HuH-7 (cell line): ENCODE measurements around the gene SF3B6.
"Not testable (repeated sequence)": the region's sequence is repeated elsewhere in the genome, so short reads cannot be mapped to it uniquely, and the experiment has no call there.

ENCODE experiments used
- DNase-seq: peaks from one replicate; pipeline ENCODE4 v3.0.0; 2011; ENCODE audit warnings: low spot score

The SF3B6 gene

DNA sequence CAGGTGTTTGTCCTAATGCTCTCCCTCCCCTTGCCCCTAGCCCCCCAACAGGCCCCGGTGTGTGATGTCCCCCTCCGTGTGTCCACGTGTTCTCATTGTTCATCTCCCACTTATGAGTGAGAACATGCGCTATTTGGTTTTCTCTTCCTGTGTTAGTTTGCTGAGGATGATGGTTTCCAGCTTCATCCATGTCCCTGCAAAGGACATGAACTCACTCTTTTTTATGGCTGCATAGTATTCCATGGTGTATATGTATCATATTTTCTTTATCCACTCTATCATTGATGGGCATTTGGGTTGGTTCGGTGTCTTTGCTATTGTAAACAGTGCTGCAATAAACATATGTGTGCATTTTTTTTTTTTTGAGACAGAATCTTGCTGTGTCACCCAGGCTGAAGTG, 17.1 kb upstream of the SF3B6 start:
- DNase-seq = not testable (repeated sequence)

DNA sequence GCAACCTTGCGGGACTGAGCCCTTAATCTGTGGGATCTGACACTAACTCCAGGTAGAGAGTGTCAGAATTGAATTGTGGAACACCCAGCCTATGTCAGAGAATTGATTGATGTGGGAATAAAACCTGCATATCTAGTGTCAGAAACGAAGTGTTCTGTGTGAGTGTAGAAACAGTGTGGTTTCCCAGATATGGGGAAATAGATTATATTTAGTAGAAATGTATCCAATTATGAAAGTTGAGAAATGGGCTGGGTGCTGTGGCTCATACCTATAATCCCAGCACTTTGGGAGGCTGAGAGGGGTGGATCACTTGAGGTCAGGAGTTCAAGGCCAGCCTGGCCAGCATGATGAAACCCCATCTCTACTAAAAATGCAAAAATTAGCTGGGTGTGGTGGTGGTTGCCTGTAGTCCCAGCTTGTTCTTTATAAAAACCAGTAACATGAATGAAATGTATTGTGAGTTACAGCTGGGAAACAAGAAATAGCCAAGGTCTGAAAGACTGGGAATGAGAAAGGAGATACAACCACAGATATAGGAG, 12.8 kb upstream of the SF3B6 start:
- DNase-seq = no peak

DNA sequence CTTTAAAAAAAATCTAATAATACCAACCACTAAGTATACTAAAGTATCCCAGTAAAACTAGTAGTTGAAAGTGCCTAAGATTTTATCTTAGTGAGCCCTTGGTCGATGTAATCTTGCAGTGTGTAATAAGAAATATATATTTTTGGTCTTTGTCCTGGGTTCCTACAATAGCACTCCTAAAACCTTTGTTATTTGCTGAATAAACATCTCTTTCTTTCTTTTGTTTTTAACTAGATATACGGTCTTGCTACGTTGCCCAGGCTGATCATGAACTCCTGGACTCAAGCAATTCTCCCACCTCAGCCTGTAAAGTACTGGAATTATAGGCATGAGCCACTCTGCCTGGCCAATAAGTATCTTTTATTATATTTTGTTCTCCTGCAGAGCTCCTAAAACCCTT, 10.9 kb upstream of the SF3B6 start:
- no peak for DNase-seq

DNA sequence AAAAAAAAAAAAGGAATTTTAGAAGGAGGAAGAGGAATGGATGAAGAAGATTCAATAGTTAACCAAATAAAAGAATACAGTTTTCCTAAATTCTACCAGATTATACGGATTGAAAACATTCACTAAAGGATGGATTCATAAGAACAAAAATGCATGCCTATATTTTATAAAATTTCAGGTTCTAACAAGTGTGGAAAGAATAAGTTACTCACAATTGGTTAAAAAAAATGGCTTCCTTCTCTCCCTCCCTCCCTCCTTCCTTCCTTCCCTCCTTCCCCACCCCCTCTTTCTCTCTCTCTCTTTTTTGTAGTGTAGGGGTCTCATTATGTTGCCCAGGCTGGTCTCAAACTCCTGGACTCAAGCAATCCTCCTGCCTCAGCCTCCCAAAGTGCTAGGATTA, 10.1 kb upstream of the SF3B6 start:
- DNase-seq = no peak

DNA sequence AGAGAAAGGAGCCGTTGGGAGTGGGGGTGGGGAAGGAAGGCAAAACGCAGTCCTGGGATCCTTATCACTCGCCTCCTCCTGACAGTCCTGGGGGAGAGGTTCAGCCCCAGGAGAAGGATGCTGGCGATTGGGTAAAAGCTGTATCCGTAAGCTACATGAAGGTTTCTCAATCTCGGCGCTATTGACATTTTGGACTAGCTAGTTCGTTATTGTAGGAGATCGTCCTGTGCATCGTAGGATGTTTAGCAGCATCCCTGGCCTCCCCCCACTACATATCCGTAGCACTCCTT, 9.0 kb upstream of the SF3B6 start:
- DNase-seq = no peak

DNA sequence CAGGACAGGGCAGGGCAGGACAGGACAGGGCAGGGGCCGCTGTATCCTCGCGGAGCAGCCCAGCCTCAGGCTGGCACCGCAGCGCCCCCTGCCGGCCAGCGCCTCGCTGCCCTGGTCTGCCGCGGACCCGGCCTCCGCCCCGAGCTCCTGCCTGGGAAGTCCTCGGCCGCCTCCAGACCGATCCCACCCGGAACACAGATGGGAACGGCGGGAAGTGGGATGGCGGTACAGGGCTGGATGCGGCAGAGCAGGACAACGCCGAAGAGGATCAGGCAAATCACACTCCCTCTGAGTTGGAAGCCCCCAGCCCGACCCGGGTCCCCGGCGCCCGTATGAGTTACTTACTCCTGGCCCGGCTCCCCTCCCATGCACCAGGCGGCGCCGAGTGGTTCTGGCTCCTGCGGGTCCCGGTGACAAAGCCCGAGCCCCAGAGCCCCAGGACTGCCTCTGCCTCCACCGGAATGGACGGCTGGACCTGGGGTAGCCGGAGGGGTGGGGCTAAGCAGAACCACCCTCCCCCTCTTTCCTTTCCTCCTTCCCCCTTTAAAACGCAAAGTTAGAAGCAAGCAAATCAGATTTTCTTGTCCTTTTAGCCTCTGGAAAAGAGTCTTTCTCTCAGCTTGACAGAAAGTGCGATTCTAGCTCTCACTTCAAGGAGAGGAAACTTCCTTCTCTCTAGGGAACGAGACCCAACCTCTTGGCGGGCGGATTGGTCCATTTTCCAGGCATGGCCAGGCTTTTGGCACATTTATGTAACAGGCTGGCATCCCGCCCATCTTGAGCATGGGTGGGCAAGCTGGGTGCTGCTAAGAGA, 8.5 kb upstream of the SF3B6 start, which contains the start of gene TP53I3:
Gene TP53I3 (minus strand): TSS at position 449 of the 814 bp plus-strand sequence. CDS start 508 bp downstream, outside the sequence.
- DNase-seq = peak; percentile 84

DNA sequence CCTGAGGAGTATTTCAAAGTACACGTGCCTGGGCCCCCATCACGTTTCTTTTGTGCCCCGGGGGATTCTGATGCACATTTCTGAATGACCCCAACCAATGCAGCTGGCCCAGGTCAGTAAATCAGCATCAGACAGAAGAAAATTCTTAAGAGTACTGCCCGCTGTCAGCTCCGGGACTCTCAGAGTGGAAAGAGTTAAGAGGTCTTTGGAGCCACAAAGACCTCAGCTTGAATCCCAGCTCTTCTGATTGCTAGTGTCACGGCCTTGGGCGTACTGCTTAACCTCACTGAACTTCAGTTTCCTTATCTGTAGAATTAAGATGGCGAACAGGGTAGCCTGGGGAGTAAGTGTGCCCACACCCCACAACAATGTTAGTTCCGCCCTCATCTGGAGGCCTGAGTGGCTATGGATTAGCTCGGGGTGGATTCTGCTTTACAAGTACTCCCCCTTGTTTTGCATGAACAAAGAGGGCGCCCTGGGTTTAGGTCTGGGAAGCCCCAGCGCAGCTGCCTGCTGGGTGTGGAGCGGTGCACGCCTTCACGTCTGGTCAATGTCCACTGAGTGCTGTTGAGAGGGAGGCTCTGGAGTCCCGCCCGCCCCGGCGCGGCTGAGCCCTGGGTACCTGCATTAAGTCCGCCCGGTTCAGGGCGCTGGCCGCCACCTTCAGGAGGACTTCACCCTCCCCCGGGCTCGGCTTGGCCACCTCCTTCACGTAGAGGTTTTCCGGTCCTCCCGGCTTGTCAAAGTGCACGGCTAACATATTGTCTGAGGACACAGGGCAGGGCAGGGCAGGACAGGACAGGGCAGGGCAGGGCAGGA, 7.7 kb upstream of the SF3B6 start:
- DNase-seq = peak; percentile 80

DNA sequence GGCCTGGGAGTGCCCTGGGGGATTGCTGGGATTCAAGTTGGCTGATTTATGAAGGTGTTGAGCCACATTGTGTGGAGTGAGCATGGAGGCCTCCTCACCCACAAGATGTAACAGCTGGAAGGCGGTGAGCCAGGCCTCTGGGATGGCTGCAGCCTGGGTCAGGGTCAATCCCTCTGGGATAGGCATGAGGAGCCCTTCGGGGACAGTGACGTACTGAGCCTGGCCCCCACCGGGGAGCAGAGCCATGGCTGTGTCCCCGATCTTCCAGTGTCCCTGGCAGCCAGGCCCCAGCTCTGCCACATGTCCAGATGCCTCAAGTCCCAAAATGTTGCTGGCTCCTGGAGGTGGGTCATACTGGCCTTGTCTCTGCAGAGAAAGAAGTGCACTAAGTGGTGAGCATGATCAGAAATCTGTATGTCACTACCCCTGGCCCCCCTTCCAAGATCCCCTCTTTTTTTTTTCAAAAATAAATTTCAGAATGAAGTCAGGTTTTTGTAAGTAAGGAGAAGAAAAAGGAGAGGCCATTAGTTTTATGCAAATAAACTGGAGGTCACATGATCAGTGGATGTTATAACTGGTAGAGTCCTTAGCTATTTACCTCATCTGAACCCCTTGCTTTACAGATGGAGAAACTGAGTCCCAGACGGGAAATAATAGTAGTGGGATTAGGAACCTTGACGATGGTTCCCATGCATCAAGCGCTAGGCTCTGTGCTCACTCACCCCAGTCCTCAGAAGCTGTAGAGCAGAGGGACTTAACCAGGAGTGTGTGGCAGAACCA, 6.9 kb upstream of the SF3B6 start:
- DNase-seq = no peak

DNA sequence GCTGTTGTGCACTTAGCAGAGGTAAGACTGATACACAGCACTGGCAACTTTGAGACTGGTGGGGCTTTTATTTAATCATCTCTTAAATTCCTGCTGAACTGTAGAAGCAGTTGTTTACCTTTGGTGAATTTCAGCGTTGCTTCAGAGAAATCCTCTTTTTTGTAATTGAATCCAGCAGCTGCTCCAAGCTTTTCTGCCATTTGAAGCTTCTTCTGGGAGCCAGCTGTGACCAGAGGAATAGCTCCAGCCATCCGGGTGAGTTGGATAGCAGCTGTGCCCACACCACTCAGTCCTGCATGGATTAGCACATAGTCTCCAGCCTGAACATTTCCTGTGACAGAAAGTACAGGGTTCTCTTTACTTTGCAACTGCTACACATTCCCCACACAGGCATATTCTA, 4.6 kb upstream of the SF3B6 start:
- DNase-seq = no peak

DNA sequence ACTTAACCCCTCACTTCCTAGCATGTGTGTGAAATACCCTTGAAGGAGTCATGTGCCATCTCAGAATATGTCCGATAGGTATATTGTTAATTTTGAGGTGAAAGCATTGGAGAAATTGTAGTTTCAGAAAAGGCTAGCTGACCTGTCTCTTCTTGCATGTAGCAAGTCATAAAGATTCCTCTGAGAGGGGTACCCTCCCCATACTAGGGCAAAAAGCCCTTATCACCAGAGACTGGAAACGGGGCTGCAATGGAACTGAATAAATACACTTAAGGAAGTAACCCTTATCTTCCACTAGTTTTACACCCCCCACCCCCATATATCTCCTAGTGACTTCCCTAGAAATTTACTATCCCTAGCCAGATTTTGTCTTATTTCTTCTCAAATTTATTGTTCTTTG, 1.8 kb upstream of the SF3B6 start:
- DNase-seq = no peak

DNA sequence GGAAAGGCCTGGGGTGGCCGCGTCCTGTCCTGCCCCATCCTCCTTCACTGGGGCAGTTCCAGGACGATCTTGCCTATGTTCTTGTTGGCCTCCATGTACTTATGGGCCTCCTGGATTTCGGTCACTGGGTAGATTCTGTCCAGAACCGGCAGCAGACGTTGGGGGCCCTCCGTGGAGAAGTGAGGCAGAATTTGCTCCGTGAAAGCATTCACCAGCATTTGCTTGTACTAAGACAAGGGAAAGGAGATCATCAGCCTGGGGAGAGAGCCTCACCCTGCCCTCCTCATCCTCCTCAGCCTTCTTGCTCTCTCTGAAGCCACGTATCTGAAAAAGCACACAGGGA, 1.4 kb upstream of the SF3B6 start:
- no peak for DNase-seq

DNA sequence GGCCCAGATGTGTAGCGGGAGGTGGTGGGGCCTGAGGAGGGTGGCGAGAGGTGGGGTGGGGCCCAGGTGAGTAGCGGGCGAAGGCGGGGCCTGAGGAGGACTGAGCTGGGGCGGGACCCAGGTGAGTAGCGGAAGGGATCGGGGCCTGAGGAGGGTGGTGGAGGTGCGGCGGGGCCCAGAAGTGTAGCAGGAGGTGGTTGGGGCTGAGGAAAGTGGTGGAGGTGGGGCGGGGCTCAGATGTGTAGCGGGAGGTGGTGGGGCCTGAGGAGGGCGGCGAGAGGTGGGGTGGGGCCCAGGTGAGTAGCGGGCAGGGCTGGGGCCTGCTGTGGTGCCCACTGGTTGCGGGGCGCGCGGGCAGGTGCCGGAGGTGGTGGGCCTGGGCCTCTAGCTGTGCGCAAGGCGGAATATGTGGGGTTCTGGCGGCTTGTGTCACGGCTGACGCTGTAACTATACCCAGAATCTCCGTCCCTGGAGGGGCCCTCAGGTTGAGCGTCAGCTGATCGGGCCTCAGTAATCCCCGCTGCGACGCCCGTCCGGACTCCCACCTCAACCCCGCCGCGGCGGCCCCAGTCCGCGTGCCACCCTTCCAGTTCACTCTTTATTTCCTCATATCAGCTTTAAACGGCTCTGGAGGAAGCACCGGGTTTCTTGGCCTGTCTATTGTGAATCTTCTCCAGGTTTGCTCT, 866 bp upstream of the SF3B6 start:
- no peak for DNase-seq

DNA sequence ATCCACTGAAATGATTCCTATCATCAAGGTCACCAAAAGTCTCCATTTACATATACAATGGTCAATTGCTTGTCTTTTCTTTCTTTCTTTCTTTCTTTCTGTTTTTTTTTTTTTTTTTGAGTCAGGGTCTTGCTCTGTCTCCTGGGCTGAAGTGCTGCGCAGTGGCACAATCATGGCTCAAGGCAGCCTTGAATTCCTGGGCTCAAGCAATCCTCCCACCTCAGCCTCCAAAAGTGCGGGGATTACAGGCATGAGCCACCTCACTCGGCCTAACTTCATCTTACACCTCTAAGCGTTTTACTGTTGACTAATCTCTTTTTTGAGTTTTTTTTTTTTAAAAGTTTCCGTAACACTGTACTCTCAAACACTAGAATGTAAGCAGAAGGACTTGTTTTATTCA, 867 bp downstream of the SF3B6 start:
- DNase-seq = no peak

DNA sequence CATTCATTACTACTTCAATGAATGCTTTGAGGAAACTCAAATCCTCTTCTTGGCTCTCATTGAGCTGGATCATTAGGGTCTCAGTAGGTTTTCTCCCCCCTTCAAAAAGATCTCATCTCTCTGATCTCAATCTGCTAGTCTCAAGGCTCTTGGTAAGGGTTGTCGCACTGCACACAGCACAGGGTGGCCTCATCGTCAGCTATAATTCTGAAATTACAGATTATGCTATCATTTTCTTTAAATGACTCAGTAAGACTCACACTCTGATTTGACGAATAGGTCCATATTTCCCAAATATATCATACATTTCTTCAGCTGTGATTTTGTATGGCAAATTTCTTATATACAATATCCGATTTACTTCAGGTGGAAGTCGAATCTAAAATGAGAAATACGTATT, 2.3 kb downstream of the SF3B6 start:
- DNase-seq = no peak

DNA sequence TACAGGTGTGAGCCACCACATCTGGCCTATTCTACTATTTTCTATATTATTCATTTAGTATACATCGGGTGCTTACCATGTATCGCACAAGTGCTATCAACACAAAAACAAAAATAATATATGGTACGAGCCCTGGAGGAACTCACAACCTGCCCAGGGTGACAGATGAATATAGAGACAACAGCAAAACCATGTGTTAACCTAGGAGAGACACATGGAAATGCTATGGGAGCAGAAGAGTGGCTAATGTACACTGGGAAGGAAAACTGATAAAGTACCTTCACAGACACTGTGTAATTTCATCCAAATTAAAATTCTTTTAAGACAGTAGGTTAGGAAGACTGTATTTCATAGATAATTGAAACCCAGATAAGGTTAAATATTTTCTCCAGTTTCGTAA, 3.9 kb downstream of the SF3B6 start:
- no peak for DNase-seq

DNA sequence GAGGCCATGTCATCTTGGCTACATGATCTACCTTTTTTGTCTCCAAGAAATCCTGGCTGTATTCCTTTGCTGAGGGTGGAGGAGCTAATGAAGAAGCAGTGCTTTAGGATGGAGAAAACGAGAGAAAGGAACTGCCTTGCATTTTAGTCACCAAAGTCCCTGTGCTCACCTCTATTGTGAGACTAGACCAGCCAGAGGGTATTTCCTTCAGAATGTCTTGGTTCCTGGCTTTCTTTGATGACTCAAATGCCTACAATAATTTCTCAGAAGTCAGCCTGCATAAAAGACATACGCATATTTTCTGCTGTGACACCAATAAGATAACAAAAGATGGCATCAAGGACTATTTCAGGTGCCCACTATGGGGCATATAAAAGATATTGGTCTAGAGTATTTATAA, 10.8 kb downstream of the SF3B6 start:
- no peak for DNase-seq

DNA sequence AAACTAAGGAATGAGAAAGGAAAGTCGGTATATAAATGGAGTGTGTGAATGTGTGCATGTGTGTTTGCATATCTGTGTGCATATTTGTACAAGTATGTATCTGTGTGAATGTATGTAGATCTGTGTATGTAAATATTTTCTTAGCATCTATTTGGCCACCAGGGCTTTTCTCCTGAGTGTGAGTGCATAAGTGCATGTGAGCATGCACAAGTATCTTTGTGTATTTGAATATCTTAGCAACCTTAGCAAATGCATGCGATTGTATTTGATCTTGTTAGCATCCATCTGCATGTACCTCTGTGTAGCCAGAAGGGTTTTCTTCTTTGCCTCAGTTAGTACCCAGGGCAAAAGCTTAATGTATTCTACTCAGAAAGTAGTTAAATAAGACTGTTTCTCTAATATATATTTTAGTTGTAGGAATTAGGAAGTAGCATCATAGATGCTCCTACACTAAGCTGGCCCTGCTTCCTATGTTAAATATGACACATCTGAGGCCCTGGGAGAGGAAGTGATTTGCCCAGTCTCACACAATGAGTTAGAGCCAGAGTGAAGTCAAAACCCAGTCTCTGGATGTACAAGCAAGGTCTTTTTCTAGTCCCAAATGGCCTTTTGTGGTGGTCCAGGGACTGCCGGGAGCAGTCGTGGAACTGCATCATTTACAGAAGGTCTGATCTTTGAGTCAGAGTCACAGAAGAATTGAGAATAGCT, 17.4 kb downstream of the SF3B6 start:
- DNase-seq = no peak

DNA sequence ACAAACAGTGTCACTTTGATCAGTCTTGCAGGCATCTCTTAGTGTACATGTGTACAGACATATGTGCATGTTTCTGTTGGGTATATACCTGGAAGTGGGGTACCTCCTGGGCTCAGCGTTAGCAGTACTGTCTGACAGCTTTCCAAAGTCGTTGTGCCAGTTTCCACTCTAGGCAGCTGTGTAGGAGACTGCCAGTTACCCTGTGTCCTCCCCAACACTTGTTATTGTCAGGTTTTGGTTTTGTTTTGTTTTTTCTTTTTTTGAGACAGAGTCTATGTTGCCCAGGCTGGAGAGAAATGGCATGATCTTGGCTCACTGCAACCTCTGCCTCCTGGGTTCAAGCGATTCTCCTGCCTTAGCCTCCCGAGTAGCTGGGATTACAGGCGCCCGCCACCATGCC, 20.4 kb downstream of the SF3B6 start:
- DNase-seq = no peak

DNA sequence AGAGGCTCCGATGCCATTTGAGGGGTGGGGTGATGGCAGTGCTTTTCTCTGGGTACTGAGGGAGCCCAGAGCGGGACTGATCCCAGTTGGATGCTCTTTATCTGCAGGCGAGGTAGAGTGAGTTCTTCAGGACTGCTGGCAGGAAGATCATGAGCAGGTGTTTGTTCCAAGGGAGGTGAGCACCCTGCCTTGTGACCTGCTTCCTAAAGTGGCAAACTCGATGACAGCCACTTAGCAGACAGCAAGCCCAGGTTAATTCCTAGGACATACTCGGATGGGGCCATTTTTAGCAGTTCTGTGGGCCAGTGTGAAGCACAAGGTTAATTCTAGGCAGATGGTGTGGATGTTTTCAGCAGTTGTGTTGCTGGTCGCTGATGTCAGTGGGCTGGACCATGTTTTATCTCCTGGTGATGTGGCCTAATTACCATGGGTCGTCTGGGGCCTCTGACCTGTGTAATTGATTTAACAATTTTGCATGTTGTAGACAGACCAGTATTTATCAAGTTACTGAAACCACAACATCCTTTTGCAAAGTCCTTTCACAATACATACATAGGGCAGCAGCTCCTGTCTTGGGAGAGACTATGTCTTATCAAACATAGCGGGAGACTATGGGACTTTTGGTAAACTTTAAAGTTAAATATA, 21.6 kb downstream of the SF3B6 start:
- DNase-seq = no peak

DNA sequence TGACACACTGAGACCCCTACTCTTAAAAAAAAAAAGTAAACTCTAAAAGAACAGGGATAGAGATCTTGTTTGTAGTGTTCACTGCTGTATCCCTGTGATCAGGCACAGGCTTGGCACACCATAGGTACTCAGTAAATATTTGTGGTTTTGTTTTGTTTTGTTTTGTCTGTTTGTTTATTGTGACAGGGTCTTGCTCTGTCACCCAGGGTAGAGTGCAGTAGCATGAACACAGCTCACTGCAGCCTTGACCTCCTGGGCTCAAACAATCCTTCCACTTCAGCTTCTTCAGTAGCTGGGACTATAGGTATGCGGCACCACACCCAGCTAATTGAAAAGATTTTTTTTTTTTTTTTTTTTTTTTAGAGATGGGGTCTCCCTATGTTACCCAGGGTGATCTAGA, 23.2 kb downstream of the SF3B6 start:
- DNase-seq = no peak

DNA sequence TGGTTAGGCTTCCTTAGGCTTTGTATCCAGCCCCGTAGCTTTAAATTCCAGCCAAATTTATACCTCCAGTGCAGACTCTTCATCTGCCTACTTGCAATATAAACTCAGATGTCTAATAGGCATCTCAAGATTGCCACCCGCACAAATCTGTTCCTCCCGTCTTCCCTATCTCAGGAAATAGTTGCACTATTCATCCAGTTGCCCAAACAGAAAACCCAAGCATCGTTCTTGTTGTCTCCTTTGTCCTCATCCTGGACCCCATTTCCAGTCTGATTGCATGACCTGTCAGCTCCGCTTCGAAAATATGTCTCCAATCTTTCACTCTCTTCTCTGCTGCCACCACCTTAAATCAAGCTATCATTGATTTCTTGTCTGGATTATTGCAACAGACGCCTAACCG, 24.3 kb downstream of the SF3B6 start:
- no peak for DNase-seq
